Subcutaneous abdominal adipose tissue (tissue), 5 donors: ENCODE measurements around the gene AK8.
"Not testable (repeated sequence)": the region's sequence is repeated elsewhere in the genome, so short reads cannot be mapped to it uniquely, and the experiment has no call there.

Experiments
- H3K27ac ChIP-seq: one replicate; pipeline ENCODE4 v1.7.0; 2013; ENCODE audit warnings: low read depth, mild to moderate bottlenecking, inconsistent platforms, low read length, moderate library complexity
- H3K27me3 ChIP-seq, 5 donors: one replicate each; pipeline ENCODE4 v1.7.0; 2013; ENCODE audit warnings: low read length in 5 of 5, inconsistent platforms in 1 of 5; ENCODE audit not compliant: control insufficient read depth in 5 of 5, insufficient read depth in 4 of 5
- H3K36me3 ChIP-seq, 5 donors: one replicate each; pipeline ENCODE4 v1.7.0; 2013; ENCODE audit warnings: low read length in 5 of 5; ENCODE audit not compliant: control insufficient read depth in 5 of 5, insufficient read depth in 5 of 5
- H3K4me1 ChIP-seq, 5 donors: one replicate each; pipeline ENCODE4 v1.7.0; 2013; ENCODE audit warnings: low read length in 5 of 5, mild to moderate bottlenecking in 3 of 5, moderate library complexity in 1 of 5; ENCODE audit not compliant: control insufficient read depth in 5 of 5, insufficient read depth in 5 of 5
- H3K4me3 ChIP-seq, 5 donors: one replicate each; pipeline ENCODE4 v1.7.0; 2013; ENCODE audit warnings: low read length in 5 of 5, low read depth in 1 of 5
- H3K9ac ChIP-seq, 5 donors: one replicate each; pipeline ENCODE4 v1.7.0; 2013; ENCODE audit warnings: low read length in 5 of 5, mild to moderate bottlenecking in 4 of 5, moderate library complexity in 3 of 5
- H3K9me3 ChIP-seq, 5 donors: one replicate each; pipeline ENCODE4 v1.7.0; 2013; ENCODE audit warnings: low read length in 5 of 5; ENCODE audit not compliant: control insufficient read depth in 5 of 5
- donor health status: healthy.
- donor health status: healthy.
- donor health status: healthy.
- donor health status: healthy.
- donor health status: healthy.

AK8 gene

GRCh38 chr9:132775720-132776119 lies 102.4 kb downstream of the AK8 start:
- H3K4me3 ChIP-seq, result no peak overlapping the region
- H3K27me3 ChIP-seq, result peaks cover 3 to 7% (median 5%) of the 10 kb centered on the region in 5 donors
- H3K9me3 ChIP-seq, result peaks cover 0 to 5% (median 0%) of the 10 kb centered on the region in 5 donors
- H3K27ac ChIP-seq, result no peak overlapping the region
- no peaks in the 10 kb centered on the region for H3K36me3 ChIP-seq
- H3K9ac ChIP-seq, result no peak overlapping the region
- H3K4me1 ChIP-seq, result peaks cover 0 to 2% (median 1%) of the 10 kb centered on the region in 5 donors

- Histone ChIP-seq H3K9ac (no peak overlapping the region), H3K9me3 (peaks cover 0 to 5% (median 0%) of the 10 kb centered on the region in 5 donors), H3K4me1 (peaks cover 0 to 9% (median 7%) of the 10 kb centered on the region in 5 donors), H3K27me3 (peaks cover 0 to 2% (median 0%) of the 10 kb centered on the region in 5 donors), H3K4me3 (no peak overlapping the region), H3K27ac (no peak overlapping the region), H3K36me3 (no peaks in the 10 kb centered on the region)
These were observed 103.2 kb downstream of the AK8 start for GRCh38 chr9:132774886-132775285.

- Histone ChIP-seq H3K9ac (no peak overlapping the region), H3K9me3 (peaks cover 0 to 5% (median 0%) of the 10 kb centered on the region in 5 donors), H3K36me3 (no peaks in the 10 kb centered on the region), H3K27ac (no peak overlapping the region), H3K27me3 (no peaks in the 10 kb centered on the region), H3K4me3 (no peak overlapping the region), H3K4me1 (peaks cover 0 to 20% (median 17%) of the 10 kb centered on the region in 5 donors)
These were observed 104.2 kb downstream of the AK8 start for GRCh38 chr9:132773764-132774339.

- H3K27ac ChIP-seq, result no peak overlapping the region
- no peak overlapping the region for H3K4me3 ChIP-seq
- peaks cover 0 to 5% (median 0%) of the 10 kb centered on the region in 5 donors for H3K9me3 ChIP-seq
- H3K36me3 ChIP-seq, result no peaks in the 10 kb centered on the region
- peaks cover 0 to 20% (median 20%) of the 10 kb centered on the region in 5 donors for H3K4me1 ChIP-seq
- H3K27me3 ChIP-seq, result no peaks in the 10 kb centered on the region
- H3K9ac ChIP-seq, result no peak overlapping the region
These were observed 105.0 kb downstream of the AK8 start for GRCh38 chr9:132773093-132773492.

GRCh38 chr9:132771752-132772151 lies 106.3 kb downstream of the AK8 start:
- not testable (repeated sequence) for H3K9me3 ChIP-seq, H3K27me3 ChIP-seq, H3K36me3 ChIP-seq, H3K9ac ChIP-seq, H3K4me3 ChIP-seq, H3K27ac ChIP-seq
- peaks cover 0 to 20% (median 20%) of the 10 kb centered on the region in 5 donors for H3K4me1 ChIP-seq

- no peaks in the 10 kb centered on the region for H3K36me3 ChIP-seq
- H3K27me3 ChIP-seq, result no peaks in the 10 kb centered on the region
- H3K4me1 ChIP-seq, result peaks cover 0 to 20% (median 20%) of the 10 kb centered on the region in 5 donors
- peaks cover 0 to 5% (median 0%) of the 10 kb centered on the region in 5 donors for H3K9me3 ChIP-seq
- H3K9ac ChIP-seq, result peak overlapping the region in 2 of 5 donors; percentile 66 to 87
- H3K4me3 ChIP-seq, result peak overlapping the region in 4 of 5 donors; percentile 86 to 98 (median 92)
- no peak overlapping the region for H3K27ac ChIP-seq
These were observed 107.2 kb downstream of the AK8 start for GRCh38 chr9:132770770-132771310.

GRCh38 chr9:132769906-132770769 lies 107.9 kb downstream of the AK8 start:
- Histone ChIP-seq H3K4me1 (peaks cover 0 to 20% (median 20%) of the 10 kb centered on the region in 5 donors), H3K27ac (peak overlapping the region; percentile 8), H3K27me3 (no peaks in the 10 kb centered on the region), H3K36me3 (no peaks in the 10 kb centered on the region), H3K4me3 (peak overlapping the region; percentile 86 to 98 (median 97)), H3K9ac (peak overlapping the region; percentile 64 to 87 (median 85)), H3K9me3 (peaks cover 0 to 5% (median 0%) of the 10 kb centered on the region in 5 donors)

GRCh38 chr9:132768932-132769905 lies 108.9 kb downstream of the AK8 start:
- Histone ChIP-seq H3K36me3 (no peaks in the 10 kb centered on the region), H3K4me1 (peaks cover 0 to 20% (median 20%) of the 10 kb centered on the region in 5 donors), H3K4me3 (peak overlapping the region; percentile 86 to 98 (median 97)), H3K27me3 (no peaks in the 10 kb centered on the region), H3K27ac (peak overlapping the region; percentile 8), H3K9ac (peak overlapping the region; percentile 64 to 87 (median 85)), H3K9me3 (peaks cover 0 to 5% (median 0%) of the 10 kb centered on the region in 5 donors)

GRCh38 chr9:132763574-132763973 lies 114.5 kb downstream of the AK8 start:
- H3K9ac ChIP-seq, result no peak overlapping the region
- no peaks in the 10 kb centered on the region for H3K9me3 ChIP-seq
- no peak overlapping the region for H3K27ac ChIP-seq
- H3K27me3 ChIP-seq, result peaks cover 0 to 4% (median 0%) of the 10 kb centered on the region in 5 donors
- H3K4me3 ChIP-seq, result no peak overlapping the region
- H3K36me3 ChIP-seq, result no peaks in the 10 kb centered on the region
- peaks cover 0 to under 1% (median 0%) of the 10 kb centered on the region in 5 donors for H3K4me1 ChIP-seq
